ENCODE data around the gene FAAP20.

The FAAP20 gene

GRCh38 chr1:2230781-2231531 lies 36.4 kb upstream of the FAAP20 start:
- FAIRE-seq (no peak), DNase-seq (ENCODE audit: low spot score) (no peak)

GRCh38 chr1:2229911-2230731 lies 35.5 kb upstream of the FAAP20 start:
- no peak for FAIRE-seq
- no peak for DNase-seq (ENCODE audit: low spot score)

GRCh38 chr1:2229037-2229864 lies 34.7 kb upstream of the FAAP20 start:
- DNase-seq (ENCODE audit: low spot score) = peak; percentile 37
- FAIRE-seq = no peak

GRCh38 chr1:2228694-2229036 lies 34.1 kb upstream of the FAAP20 start:
- DNase-seq (ENCODE audit: low spot score) (no peak), FAIRE-seq (no peak)

- FAIRE-seq (no peak), DNase-seq (ENCODE audit: low spot score) (no peak)
Observed at GRCh38 chr1:2228157-2228594, 33.6 kb upstream of the FAAP20 start, which contains the start of gene SKI. TSS of gene SKI (plus strand) at chr1:2228319. CDS start at chr1:2228767, 448 bp downstream.

- DNase-seq (ENCODE audit: low spot score) (peak; percentile 96), FAIRE-seq (peak; percentile 92)
Observed at GRCh38 chr1:2227346-2228156, 33.0 kb upstream of the FAAP20 start.

- FAIRE-seq (no peak), DNase-seq (ENCODE audit: low spot score) (peak; percentile 24)
Observed at GRCh38 chr1:2226525-2227345, 32.2 kb upstream of the FAAP20 start.

- DNase-seq (ENCODE audit: low spot score) = no peak
- FAIRE-seq = no peak
Observed at GRCh38 chr1:2224631-2225428, 30.3 kb upstream of the FAAP20 start.

GRCh38 chr1:2224170-2224584 lies 29.6 kb upstream of the FAAP20 start:
- DNase-seq (ENCODE audit: low spot score) = no peak

GRCh38 chr1:2221271-2221670 lies 26.7 kb upstream of the FAAP20 start:
- DNase-seq (ENCODE audit: low spot score) (no peak), FAIRE-seq (no peak)

More at GRCh38 chr1:2224170-2224584, 29.6 kb upstream of the FAAP20 start:
- FAIRE-seq = no peak

GRCh38 chr1:2216767-2217058 lies 22.1 kb upstream of the FAAP20 start:
- DNase-seq (ENCODE audit: low spot score) (no peak), FAIRE-seq (no peak)

GRCh38 chr1:2215909-2216766 lies 21.6 kb upstream of the FAAP20 start:
- no peak for DNase-seq (ENCODE audit: low spot score)
- FAIRE-seq = no peak

- DNase-seq (ENCODE audit: low spot score) (no peak), FAIRE-seq (no peak)
Observed at GRCh38 chr1:2215329-2215728, 20.8 kb upstream of the FAAP20 start.

- FAIRE-seq (no peak), DNase-seq (ENCODE audit: low spot score) (no peak)
Observed at GRCh38 chr1:2214541-2215241, 20.1 kb upstream of the FAAP20 start.

- FAIRE-seq = no peak
- DNase-seq (ENCODE audit: low spot score) = no peak
Observed at GRCh38 chr1:2213576-2214505, 19.3 kb upstream of the FAAP20 start.

Data from urothelium cell line (cell line).